H1 (cell line): Measurements from ENCODE around the gene POLR2C. TPM values are rescaled to one million over a fixed set of nuclear protein-coding genes. Genes with fewer than 3 reads are reported as not detected.

Source experiments
- CTCF ChIA-PET: fragments of 300-600 bp; sonication (Branson Sonifier 250); formaldehyde crosslinking; loops from one replicate; lab custom pipeline; 2021; ENCODE audit not compliant: partially characterized antibody; lab: Charles Lee
- POLR2A ChIA-PET: fragments of 300-600 bp; sonication (Branson Sonifier 250); formaldehyde crosslinking; loops from one replicate; lab custom pipeline; 2021; ENCODE audit warnings: inconsistent platforms; ENCODE audit not compliant: partially characterized antibody; lab: Charles Lee
- DNase-seq, 2 experiments: peaks; one replicate each; pipeline versions ENCODE4 v3.0.0 to v3.0.0-alpha.2; 2010 to 2022; ENCODE audit warnings: low spot score in 2 of 2, low read depth in 1 of 2, mixed read lengths in 1 of 2
- FAIRE-seq: peaks from 2 replicates; lab custom pipeline; 2011; peaks lifted over from hg19 to GRCh38; lab: Jason Lieb, UNC
- H2AFZ ChIP-seq: 2 replicates; pipeline ENCODE4 v1.8.1; 2012; ENCODE audit warnings: low read length, inconsistent platforms
- H2AK5ac ChIP-seq: 2 replicates; pipeline ENCODE4 v1.6.1; 2013; ENCODE audit warnings: low read depth, low read length
- H2BK120ac ChIP-seq: replicated peaks from 2 replicates; pipeline ENCODE3; 2013; ENCODE audit warnings: low read depth, low read length, inconsistent platforms
- H2BK12ac ChIP-seq: 2 replicates; pipeline ENCODE4 v1.6.1; 2013; ENCODE audit warnings: low read depth, low read length
- H2BK15ac ChIP-seq: 2 replicates; pipeline ENCODE4 v1.6.1; 2013; ENCODE audit warnings: low read length
- H2BK20ac ChIP-seq: 2 replicates; pipeline ENCODE4 v1.6.1; 2013; ENCODE audit warnings: low read length
- H2BK5ac ChIP-seq: 2 replicates; pipeline ENCODE4 v1.6.1; 2013; ENCODE audit warnings: low read depth, low read length
- H3K14ac ChIP-seq: 2 replicates; pipeline ENCODE4 v1.6.1; 2013; ENCODE audit warnings: inconsistent platforms; ENCODE audit not compliant: insufficient read length
- H3K18ac ChIP-seq: 2 replicates; pipeline ENCODE4 v1.6.1; 2013; ENCODE audit warnings: low read length; ENCODE audit errors: extremely low read depth
- H3K23ac ChIP-seq: 2 replicates; pipeline ENCODE4 v1.6.1; 2013; ENCODE audit warnings: inconsistent platforms; ENCODE audit not compliant: insufficient read length
- H3K23me2 ChIP-seq: 2 replicates; pipeline ENCODE4 v1.6.1; 2013; ENCODE audit warnings: low read depth, low read length
- H3K27ac ChIP-seq: 2 replicates; pipeline ENCODE4 v1.6.1; 2011; ENCODE audit warnings: low read depth, low read length, inconsistent platforms
- H3K27me3 ChIP-seq, 4 experiments: replicated peaks in 1 of 4; 1 replicate in 1 of 4; 2 replicates in 3 of 4; pipeline versions ENCODE4 v1.6.1 to v1.8.1; 2011 to 2013; ENCODE audit warnings: low read length in 3 of 4, mild to moderate bottlenecking in 3 of 4, inconsistent platforms in 2 of 4, mixed read lengths in 2 of 4, moderate library complexity in 1 of 4; ENCODE audit not compliant: control insufficient read depth in 3 of 4, insufficient read depth in 3 of 4; ENCODE audit errors: extremely low read depth in 1 of 4
- H3K36me3 ChIP-seq, 4 experiments: 2 replicates each; pipeline versions ENCODE4 v1.6.1 to v1.8.1; 2011 to 2013; ENCODE audit warnings: mild to moderate bottlenecking in 4 of 4, low read length in 3 of 4, moderate library complexity in 2 of 4, control low read depth in 1 of 4, inconsistent platforms in 1 of 4; ENCODE audit not compliant: insufficient read depth in 4 of 4, control insufficient read depth in 2 of 4
- H3K4ac ChIP-seq: replicated peaks from 2 replicates; pipeline ENCODE3; 2013; ENCODE audit warnings: low read length, low read depth, mixed read lengths, inconsistent platforms; ENCODE audit not compliant: insufficient read length
- H3K4me1 ChIP-seq, 4 experiments: replicated peaks in 1 of 4; 1 replicate in 1 of 4; 2 replicates in 3 of 4; pipeline versions ENCODE4 v1.6.1 to v1.8.1; 2011 to 2013; ENCODE audit warnings: low read length in 3 of 4, inconsistent platforms in 2 of 4, mixed read lengths in 1 of 4; ENCODE audit not compliant: insufficient read depth in 4 of 4, control insufficient read depth in 3 of 4
- H3K4me2 ChIP-seq, 2 experiments: 2 replicates each; pipeline versions ENCODE4 v1.6.1 to v1.8.1; 2011 to 2013; ENCODE audit warnings: low read depth in 2 of 2, low read length in 2 of 2, control low read depth in 1 of 2, inconsistent platforms in 1 of 2, mild to moderate bottlenecking in 1 of 2; ENCODE audit not compliant: insufficient read depth in 1 of 2
- H3K4me3 ChIP-seq, 4 experiments: fragments of 200-600, 300-600 bp in 1 of 4; sonication (generic), shearing (Covaris generic), sonication (Bioruptor Twin) in 1 of 4; 2 replicates each; pipeline versions ENCODE4 v1.5.1 to v1.8.1; 2011 to 2016; ENCODE audit warnings: low read length in 4 of 4, low read depth in 3 of 4, control low read depth in 2 of 4, inconsistent platforms in 2 of 4, mild to moderate bottlenecking in 2 of 4, mixed read lengths in 1 of 4, moderate library complexity in 1 of 4; ENCODE audit not compliant: insufficient read depth in 2 of 4; ENCODE audit errors: extremely low read depth in 1 of 4
- H3K56ac ChIP-seq: replicated peaks from 2 replicates; pipeline ENCODE3; 2013; ENCODE audit warnings: low read depth, mild to moderate bottlenecking, mixed read lengths, low read length, inconsistent platforms; ENCODE audit not compliant: insufficient read length
- H3K79me1 ChIP-seq: 2 replicates; pipeline ENCODE4 v1.6.1; 2013; ENCODE audit warnings: low read depth, low read length, control low read depth
- H3K79me2 ChIP-seq, 2 experiments: 2 replicates each; pipeline versions ENCODE4 v1.6.1 to v1.8.1; 2012 to 2013; ENCODE audit warnings: low read length in 2 of 2, mild to moderate bottlenecking in 2 of 2, inconsistent platforms in 1 of 2; ENCODE audit not compliant: insufficient read depth in 2 of 2, control insufficient read depth in 1 of 2
- H3K9ac ChIP-seq, 4 experiments: replicated peaks in 1 of 4; 1 replicate in 1 of 4; 2 replicates in 3 of 4; pipeline versions ENCODE4 v1.6.1 to v1.8.1; 2011 to 2013; ENCODE audit warnings: low read depth in 3 of 4, low read length in 3 of 4, control low read depth in 2 of 4, mild to moderate bottlenecking in 2 of 4, moderate library complexity in 2 of 4, inconsistent platforms in 1 of 4; ENCODE audit errors: extremely low read depth in 1 of 4
- H3K9me3 ChIP-seq, 2 experiments: 2 replicates each; pipeline versions ENCODE4 v1.6.1 to v1.8.1; 2012 to 2013; ENCODE audit warnings: mild to moderate bottlenecking in 2 of 2, moderate library complexity in 2 of 2, control low read depth in 1 of 2, inconsistent platforms in 1 of 2, low read depth in 1 of 2, low read length in 1 of 2, mixed read lengths in 1 of 2; ENCODE audit not compliant: insufficient read depth in 2 of 2
- H4K20me1 ChIP-seq, 2 experiments: replicated peaks in 1 of 2; 2 replicates each; pipeline versions ENCODE3 to v1.8.1; 2011 to 2013; ENCODE audit warnings: inconsistent platforms in 2 of 2, low read length in 2 of 2, mild to moderate bottlenecking in 1 of 2; ENCODE audit not compliant: insufficient read depth in 2 of 2, control insufficient read depth in 1 of 2
- H4K5ac ChIP-seq: 2 replicates; pipeline ENCODE4 v1.6.1; 2013; ENCODE audit warnings: low read length, low read depth, mixed read lengths, inconsistent platforms; ENCODE audit not compliant: insufficient read length
- H4K8ac ChIP-seq: 2 replicates; pipeline ENCODE4 v1.8.0; 2013; ENCODE audit warnings: mild to moderate bottlenecking, moderate library complexity, low read length, inconsistent platforms; ENCODE audit not compliant: insufficient read depth; ENCODE audit errors: extremely low read depth
- H4K91ac ChIP-seq: replicated peaks from 2 replicates; pipeline ENCODE3; 2013; ENCODE audit warnings: low read length, mixed read lengths, inconsistent platforms; ENCODE audit not compliant: insufficient read length
- GTF2F1 ChIP-seq: IDR thresholded peaks from 2 replicates; pipeline ENCODE4 v1.6.1; 2012; ENCODE audit warnings: low read depth, low read length, improper control_type of control experiment, borderline replicate concordance
- HDAC6 ChIP-seq: IDR thresholded peaks from one replicate; pipeline ENCODE4 v1.7.1; 2012; ENCODE audit warnings: low read depth, mild to moderate bottlenecking, inconsistent platforms, low read length, moderate library complexity
- JUN ChIP-seq: IDR thresholded peaks from 2 replicates; pipeline ENCODE4 v1.6.1; 2011; ENCODE audit warnings: low read depth, mild to moderate bottlenecking, improper control_type of control experiment, low read length
- RBBP5 ChIP-seq: IDR thresholded peaks from 2 replicates; pipeline ENCODE4 v1.7.1; 2012; ENCODE audit warnings: low read depth, mild to moderate bottlenecking, inconsistent platforms, low read length, moderate library complexity, borderline replicate concordance
- SAP30 ChIP-seq: fragments of 300-600 bp; sonication (generic); IDR thresholded peaks from 2 replicates; pipeline ENCODE4 v1.7.1; 2012; ENCODE audit warnings: low read length, moderate library complexity, mild to moderate bottlenecking, inconsistent platforms; ENCODE audit not compliant: insufficient read depth, insufficient replicate concordance
- SP1 ChIP-seq: IDR thresholded peaks from 2 replicates; pipeline ENCODE4 v1.6.1; 2011; ENCODE audit warnings: low read depth, low read length
- WGBS, 2 experiments: shearing (Covaris generic) in 1 of 2; methylation state at CpG; one replicate each; pipeline versions ENCODE4 v1.1.6 to v1.1.7; 2013 to 2015; ENCODE audit warnings: low lambda C conversion rate in 2 of 2, mixed read lengths in 2 of 2, inconsistent platforms in 1 of 2, low coverage in 1 of 2, missing lambda C conversion rate in 1 of 2; ENCODE audit not compliant: insufficient replicate concordance in 2 of 2, insufficient coverage in 1 of 2, insufficient read length in 1 of 2; ENCODE audit errors: extremely low coverage in 1 of 2, missing lambda C conversion rate in 1 of 2; 5-methylcytosine and 5-hydroxymethylcytosine counted together
- polyA plus RNA-seq, 7 experiments: library from polyadenylated mRNA; depleted of rRNA in 3 of 7; stranded (reverse) in 5 of 7; unstranded in 2 of 7; fragments of >200 nt in 5 of 7; fragments of 200-250 nt in 2 of 7; gene quantifications; 1 replicate in 5 of 7; 2 replicates in 1 of 7; 4 replicates in 1 of 7; pipeline versions ENCODE4 v1.2.1 to v1.2.3, GENCODE V29; 2011 to 2013; ENCODE audit warnings: missing spikeins in 2 of 7, mixed read lengths in 2 of 7
- total RNA-seq: library from RNA; stranded (reverse); fragmentation: NEBNext Ultra II Directional; extraction: Animal tissue kit (Norgen Biotek cat#: 25700); gene quantifications from 2 replicates; pipeline ENCODE4 v1.2.1, GENCODE V29; 2021

Gene POLR2C
- total and polyA plus RNA-seq, 2 of the 8 experiments (the other 6 are each of a cell fraction or from before 2014, with no cell fraction given): 72.5 to 132 TPM

DNA sequence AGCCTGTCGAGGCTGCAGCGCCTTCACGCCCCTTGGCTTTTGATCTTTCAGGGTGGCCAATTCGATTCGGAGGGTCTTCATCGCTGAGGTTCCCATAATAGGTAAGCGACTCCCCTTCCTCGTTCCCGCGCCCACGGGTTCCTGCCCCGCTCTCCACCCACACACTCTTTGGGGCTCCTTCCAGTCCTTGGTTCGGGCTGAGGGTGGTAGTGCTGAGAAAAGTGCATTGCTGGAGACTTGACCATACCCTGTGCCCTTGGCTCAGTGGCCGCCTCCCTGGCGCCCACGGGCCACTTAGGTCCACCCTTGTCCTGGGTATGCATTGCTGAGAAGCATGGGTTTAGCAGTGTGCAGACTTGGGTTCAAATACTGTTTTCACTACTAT, 491 bp downstream of the POLR2C start:
- Histone ChIP-seq H2BK20ac (no peak overlapping the region), H4K8ac (0 out of 2 replicates have a peak overlapping the region, but pooled peaks have one; percentile 7), H4K5ac (peak overlapping the region; percentile 23), H3K27ac (no peak overlapping the region), H3K18ac (no peak overlapping the region), H2AK5ac (no peak overlapping the region), H3K4me3 (peak overlapping the region; percentile 93 to 97 (median 96)), H2BK120ac (no peak overlapping the region), H2BK12ac (no peak overlapping the region), H3K4ac (no peak overlapping the region), H2AFZ (no peak overlapping the region), H3K9ac (peak overlapping the region; percentile 58 to 77 (median 72)), H3K14ac (no peak overlapping the region), H3K23ac (no peak overlapping the region), H3K27me3 (no peaks in the 10 kb centered on the region), H3K56ac (no peak overlapping the region), H3K9me3 (no peaks in the 10 kb centered on the region), H2BK15ac (no peak overlapping the region), H4K91ac (no peak overlapping the region), H3K4me2 (peak overlapping the region; percentile 88 to 96), H2BK5ac (no peak overlapping the region), H3K23me2 (peaks cover 5% of the 10 kb centered on the region), H3K79me1 (peaks cover 11% of the 10 kb centered on the region), H3K4me1 (no peaks in the 10 kb centered on the region; a peak in 2 of 7 replicates), H3K36me3 (peaks cover 7 to 50% (median 35%) of the 10 kb centered on the region in 4 experiments), H4K20me1 (peaks cover 0 to 9% of the 10 kb centered on the region in 2 experiments), H3K79me2 (peaks cover 4 to 26% of the 10 kb centered on the region in 2 experiments; a peak in 3 of 4 replicates)
- POLR2A ChIA-PET: interaction anchor here (0.8 to 4.2 kb wide), 13 partner anchors 9 to 163 kb away, joined by 3 to 30 read pairs (median 4); partner anchors contain the start of genes CIAPIN1, COQ9 and DOK4
- FAIRE-seq: no peak
- peak; percentile 15 for TF ChIP-seq SAP30
- no peak for TF ChIP-seq JUN
- TF ChIP-seq GTF2F1: no peak
- no peak for TF ChIP-seq HDAC6
- TF ChIP-seq SP1: no peak
- 0 out of 2 replicates have a peak, but pooled peaks have one; percentile 2 for TF ChIP-seq RBBP5
- DNase-seq: no peak
- 2% methylated on average over 13 of the region's 16 CpGs; no CpG with 5 or more reads in 1 of the 2 experiments for WGBS, 2 experiments
- CTCF ChIA-PET: interaction anchor here (0.8 to 11.9 kb wide), 19 partner anchors 9 to 396 kb away, joined by 3 to 144 read pairs (median 4); no protein-coding TSS in a partner anchor
